Kidney glomerular epithelial cell (primary cell): ENCODE data around the gene INF2.
"Not testable (repeated sequence)": the region's sequence is repeated elsewhere in the genome, so short reads cannot be mapped to it uniquely, and the experiment has no call there.

ENCODE experiments used
- DNase-seq: peaks from one replicate; lab custom pipeline; 2025; lab: John Stamatoyannopoulos, UW

The INF2 gene

GRCh38 chr14:104734991-104735779, 45.8 kb downstream of the INF2 start:
- no peak for DNase-seq

DNA sequence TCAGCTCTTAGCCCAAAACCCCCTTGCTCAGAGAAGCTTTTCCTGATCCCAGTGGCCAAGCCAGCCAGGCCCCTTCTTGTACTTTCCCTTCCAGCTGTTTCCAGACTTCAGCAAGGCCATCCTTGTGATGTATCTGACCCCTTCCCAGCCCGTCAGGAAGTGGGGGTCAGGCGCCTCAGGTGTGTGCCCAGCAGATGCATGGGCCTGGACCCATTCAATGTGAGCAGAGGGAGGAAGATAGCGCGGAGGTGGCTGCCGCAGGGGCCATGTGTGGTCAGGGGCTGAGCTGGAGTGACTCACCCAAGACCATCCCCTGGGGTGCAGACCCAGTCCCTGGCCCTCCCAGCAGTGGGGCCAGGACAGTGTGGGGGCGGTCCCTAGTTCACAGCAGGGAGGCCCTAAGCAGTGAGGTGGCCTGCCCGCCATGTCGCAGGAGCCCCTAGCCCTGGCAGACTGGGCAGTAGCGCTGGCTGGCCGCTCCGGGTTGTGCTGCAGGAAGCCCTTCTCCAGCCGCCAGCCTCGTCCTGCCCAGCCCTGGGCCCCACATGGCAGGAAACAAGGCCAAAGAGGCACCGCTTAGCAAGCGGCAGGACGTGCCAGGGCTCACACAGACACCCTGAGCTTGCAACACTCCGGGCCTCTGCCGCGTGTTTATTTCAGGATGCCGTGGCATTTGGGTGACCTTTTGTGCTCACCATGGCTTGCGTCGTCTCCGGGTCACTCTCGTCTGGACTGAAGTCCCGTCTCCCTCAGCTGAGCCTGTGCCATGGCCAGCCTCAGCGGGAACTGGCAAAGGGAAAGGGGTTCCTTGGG, 46.6 kb downstream of the INF2 start:
- DNase-seq = no peak

DNA sequence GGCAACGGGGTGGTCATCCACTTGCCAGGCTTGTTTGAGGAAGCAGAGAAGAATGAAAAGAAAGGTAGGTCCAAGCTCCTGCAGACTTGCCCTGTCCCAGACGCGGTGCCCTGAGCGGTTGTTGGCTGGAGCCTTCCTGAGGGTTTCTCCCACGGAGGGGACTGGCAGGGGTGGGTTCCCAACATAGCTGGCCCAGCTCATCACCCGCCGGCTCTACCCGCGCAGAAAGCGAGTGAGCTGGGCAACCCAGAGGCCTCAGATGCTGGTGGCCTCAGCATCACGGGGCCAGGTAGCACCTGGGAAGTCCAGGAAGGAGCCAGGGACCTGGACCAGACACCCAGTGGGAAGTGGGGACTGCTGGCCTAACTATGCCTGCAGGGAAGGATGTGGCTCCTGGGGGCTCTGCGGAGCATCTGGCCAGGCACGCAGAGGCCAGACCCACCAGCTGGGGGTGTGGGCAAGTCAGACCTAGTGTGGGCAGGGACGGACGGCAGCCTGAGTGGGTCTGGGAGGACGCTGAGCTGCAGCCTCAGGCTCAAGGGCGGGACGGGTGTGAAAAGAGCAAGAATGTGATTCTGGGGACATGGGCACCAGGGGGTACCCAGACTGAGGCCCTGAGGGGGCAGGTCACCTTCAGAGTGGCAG, 49.1 kb downstream of the INF2 start:
- no peak for DNase-seq

- no peak for DNase-seq
Observed at GRCh38 chr14:104739026-104739425, 49.6 kb downstream of the INF2 start.

GRCh38 chr14:104739546-104740516, 50.4 kb downstream of the INF2 start:
- DNase-seq = no peak

GRCh38 chr14:104741108-104741802, 51.8 kb downstream of the INF2 start:
- no peak for DNase-seq

DNA sequence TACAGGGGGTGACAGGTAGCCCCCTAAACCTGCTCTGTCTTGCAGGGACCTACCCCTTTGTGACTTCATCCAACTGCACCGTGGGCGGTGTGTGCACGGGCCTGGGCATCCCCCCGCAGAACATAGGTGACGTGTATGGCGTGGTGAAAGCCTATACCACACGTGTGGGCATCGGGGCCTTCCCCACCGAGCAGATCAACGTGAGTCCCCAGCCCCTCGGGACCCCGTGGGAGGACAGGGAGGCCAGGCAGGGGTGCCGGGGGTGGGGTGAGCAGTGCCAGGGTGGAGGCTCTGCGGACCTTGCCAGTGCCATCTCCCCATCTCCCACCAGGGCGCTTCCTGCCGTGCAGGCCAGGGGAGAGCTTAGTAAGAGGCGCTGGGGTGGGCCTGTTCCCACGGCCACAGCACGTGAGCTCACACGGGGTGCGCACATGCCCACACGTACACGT, 52.4 kb downstream of the INF2 start:
- DNase-seq = no peak

DNA sequence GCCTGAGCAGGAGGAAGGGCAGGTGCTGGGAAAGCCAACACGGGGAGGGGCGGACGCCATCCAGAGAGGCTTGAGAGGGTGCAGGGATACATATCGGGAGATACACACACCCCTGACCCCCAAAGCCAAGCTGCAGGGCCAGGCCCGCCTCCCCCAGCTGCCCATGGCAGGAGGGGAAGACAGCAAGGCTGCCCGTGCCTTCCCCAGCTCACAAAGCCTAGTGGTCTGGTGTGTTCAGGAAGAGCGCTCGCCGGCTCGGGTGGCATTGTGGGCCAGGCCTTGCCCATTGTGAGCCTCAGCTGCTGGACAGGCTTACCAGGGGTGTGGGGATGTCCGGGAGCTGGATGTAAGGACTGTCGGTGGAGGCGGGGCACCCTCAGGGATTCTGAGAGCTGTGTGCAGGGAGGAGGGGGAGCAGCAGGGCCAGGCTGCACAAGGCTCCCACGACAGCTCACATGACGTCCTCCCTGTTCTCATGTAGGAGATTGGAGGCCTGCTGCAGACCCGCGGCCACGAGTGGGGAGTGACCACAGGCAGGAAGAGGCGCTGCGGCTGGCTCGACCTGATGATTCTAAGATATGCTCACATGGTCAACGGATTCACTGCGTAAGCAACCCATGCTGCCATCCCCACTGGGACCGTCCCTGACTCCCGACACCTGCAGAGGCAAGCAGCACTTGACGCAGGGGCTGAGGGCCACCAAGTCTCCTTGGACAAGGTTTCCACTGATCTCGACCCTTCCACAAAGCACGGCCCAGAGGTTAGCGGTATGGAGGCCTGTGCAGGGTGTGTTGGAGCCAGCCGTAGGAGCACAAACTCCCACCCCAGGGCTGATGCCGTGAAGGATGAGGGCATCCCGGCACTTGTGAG, 53.4 kb downstream of the INF2 start:
- no peak for DNase-seq

GRCh38 chr14:104743461-104744380, 54.3 kb downstream of the INF2 start:
- DNase-seq = no peak

GRCh38 chr14:104744484-104744883, 55.1 kb downstream of the INF2 start:
- no peak for DNase-seq

GRCh38 chr14:104745431-104745830, 56.0 kb downstream of the INF2 start:
- DNase-seq = no peak

- DNase-seq = no peak
Observed at GRCh38 chr14:104746071-104746545, 56.7 kb downstream of the INF2 start.

GRCh38 chr14:104746934-104747481, 57.6 kb downstream of the INF2 start:
- no peak for DNase-seq

DNA sequence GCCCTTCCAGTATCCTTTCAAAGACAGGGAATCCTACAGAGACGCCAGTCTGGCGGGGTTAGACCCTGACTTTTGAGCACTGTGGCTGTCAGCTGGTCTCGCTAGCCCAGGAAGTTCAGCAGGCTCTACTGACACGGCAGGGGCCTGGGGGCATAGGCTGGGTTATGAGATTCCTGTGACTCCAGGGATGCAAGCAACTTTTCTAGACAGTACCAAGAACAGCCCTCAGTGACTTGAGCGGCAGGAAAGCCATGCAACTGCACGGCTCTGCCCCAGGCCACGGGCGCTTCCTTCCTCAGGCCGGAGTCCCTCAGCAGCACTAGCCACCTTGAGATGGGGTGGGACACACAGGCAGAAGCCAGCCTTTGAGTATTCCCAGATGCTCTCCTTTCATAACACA, 58.5 kb downstream of the INF2 start:
- no peak for DNase-seq

DNA sequence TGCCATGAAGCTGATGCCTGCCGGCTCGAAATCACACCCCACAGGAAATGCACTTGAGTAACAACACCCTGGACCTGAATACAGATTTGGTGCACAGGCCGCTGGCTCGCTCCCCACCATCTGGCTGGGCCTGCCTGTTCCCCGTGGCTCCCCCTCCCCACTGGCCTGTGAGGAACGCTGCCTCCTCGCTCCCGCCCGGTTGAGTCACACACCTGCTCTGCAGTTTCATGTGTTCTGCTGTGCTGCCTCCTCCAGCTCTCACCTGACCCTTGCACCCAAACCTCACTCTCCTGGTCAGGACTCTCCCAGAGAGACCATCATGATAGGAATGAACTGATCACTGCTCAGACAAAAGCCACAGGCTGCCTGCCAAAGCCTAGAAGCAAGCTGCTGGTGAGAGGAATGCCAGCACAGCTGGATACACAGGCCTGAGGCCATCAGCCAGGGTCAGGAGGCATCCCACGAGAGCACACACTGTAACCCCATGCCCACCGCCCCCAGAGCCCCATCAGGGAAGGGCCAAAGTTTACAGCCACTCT, 59.8 kb downstream of the INF2 start:
- peak; percentile 13 for DNase-seq

- DNase-seq = no peak
Observed at GRCh38 chr14:104750056-104750752, 60.8 kb downstream of the INF2 start.

- DNase-seq = not testable (repeated sequence)
Observed at GRCh38 chr14:104750753-104751057, 61.3 kb downstream of the INF2 start.
